ENCODE measurements around the gene PAX3.
A peak's percentile ranks its signal among the peaks of the same experiment; 100 is the strongest.

PAX3 gene

GRCh38 chr2:222310747-222311318 is 12.0 kb upstream of the PAX3 start:
- Histone ChIP-seq H3K9me3 (ENCODE audit: control insufficient read depth in 1 of 2, low read length in 2 of 2) (no peaks in the 10 kb centered on the region), H3K4me1 (ENCODE audit: control insufficient read depth in 1 of 2, insufficient read depth in 2 of 2, low read length in 2 of 2) (peaks cover 10 to 14% of the 10 kb centered on the region in 2 donors), H3K27me3 (ENCODE audit: control insufficient read depth in 1 of 2, insufficient read depth in 2 of 2, low read length in 2 of 2) (peaks cover 90 to 100% of the 10 kb centered on the region in 2 donors), H3K9ac (ENCODE audit: low read depth in 1 of 2, low read length in 2 of 2) (no peak overlapping the region), H3K27ac (ENCODE audit: low read depth, low read length) (no peak overlapping the region), H3K4me3 (ENCODE audit: low read depth in 1 of 2, low read length in 2 of 2) (no peak overlapping the region), H3K36me3 (ENCODE audit: control insufficient read depth in 1 of 2, insufficient read depth in 2 of 2, low read length in 2 of 2) (no peaks in the 10 kb centered on the region)

GRCh38 chr2:222309766-222310165 is 11.0 kb upstream of the PAX3 start:
- Histone ChIP-seq H3K36me3 (ENCODE audit: control insufficient read depth in 1 of 2, insufficient read depth in 2 of 2, low read length in 2 of 2) (no peaks in the 10 kb centered on the region), H3K27me3 (ENCODE audit: control insufficient read depth in 1 of 2, insufficient read depth in 2 of 2, low read length in 2 of 2) (peaks cover 87 to 100% of the 10 kb centered on the region in 2 donors), H3K27ac (ENCODE audit: low read depth, low read length) (no peak overlapping the region)

GRCh38 chr2:222309361-222309760 is 10.6 kb upstream of the PAX3 start:
- peaks cover 87 to 100% of the 10 kb centered on the region in 2 donors for H3K27me3 ChIP-seq (ENCODE audit: control insufficient read depth in 1 of 2, insufficient read depth in 2 of 2, low read length in 2 of 2)
- no peak overlapping the region for H3K4me3 ChIP-seq (ENCODE audit: low read depth in 1 of 2, low read length in 2 of 2)
- no peak overlapping the region for H3K9ac ChIP-seq (ENCODE audit: low read depth in 1 of 2, low read length in 2 of 2)
- no peaks in the 10 kb centered on the region for H3K9me3 ChIP-seq (ENCODE audit: control insufficient read depth in 1 of 2, low read length in 2 of 2)
- no peaks in the 10 kb centered on the region for H3K36me3 ChIP-seq (ENCODE audit: control insufficient read depth in 1 of 2, insufficient read depth in 2 of 2, low read length in 2 of 2)
- peaks cover 16 to 25% of the 10 kb centered on the region in 2 donors for H3K4me1 ChIP-seq (ENCODE audit: control insufficient read depth in 1 of 2, insufficient read depth in 2 of 2, low read length in 2 of 2)
- no peak overlapping the region for H3K27ac ChIP-seq (ENCODE audit: low read depth, low read length)

More at GRCh38 chr2:222309766-222310165, 11.0 kb upstream of the PAX3 start:
- Histone ChIP-seq H3K4me3 (ENCODE audit: low read depth in 1 of 2, low read length in 2 of 2) (no peak overlapping the region), H3K9ac (ENCODE audit: low read depth in 1 of 2, low read length in 2 of 2) (no peak overlapping the region), H3K4me1 (ENCODE audit: control insufficient read depth in 1 of 2, insufficient read depth in 2 of 2, low read length in 2 of 2) (peaks cover 16 to 23% of the 10 kb centered on the region in 2 donors), H3K9me3 (ENCODE audit: control insufficient read depth in 1 of 2, low read length in 2 of 2) (no peaks in the 10 kb centered on the region)

GRCh38 chr2:222307978-222308730 is 9.4 kb upstream of the PAX3 start:
- H3K9ac ChIP-seq (ENCODE audit: low read depth in 1 of 2, low read length in 2 of 2): no peak overlapping the region
- no peak overlapping the region for H3K4me3 ChIP-seq (ENCODE audit: low read depth in 1 of 2, low read length in 2 of 2)
- H3K27ac ChIP-seq (ENCODE audit: low read depth, low read length): no peak overlapping the region
- H3K4me1 ChIP-seq (ENCODE audit: control insufficient read depth in 1 of 2, insufficient read depth in 2 of 2, low read length in 2 of 2): peaks cover 16 to 25% of the 10 kb centered on the region in 2 donors
- H3K36me3 ChIP-seq (ENCODE audit: control insufficient read depth in 1 of 2, insufficient read depth in 2 of 2, low read length in 2 of 2): no peaks in the 10 kb centered on the region
- H3K9me3 ChIP-seq (ENCODE audit: control insufficient read depth in 1 of 2, low read length in 2 of 2): no peaks in the 10 kb centered on the region
- peaks cover 91 to 100% of the 10 kb centered on the region in 2 donors for H3K27me3 ChIP-seq (ENCODE audit: control insufficient read depth in 1 of 2, insufficient read depth in 2 of 2, low read length in 2 of 2)

GRCh38 chr2:222307143-222307756 is 8.5 kb upstream of the PAX3 start:
- no peaks in the 10 kb centered on the region for H3K9me3 ChIP-seq (ENCODE audit: control insufficient read depth in 1 of 2, low read length in 2 of 2)
- peaks cover 91 to 100% of the 10 kb centered on the region in 2 donors for H3K27me3 ChIP-seq (ENCODE audit: control insufficient read depth in 1 of 2, insufficient read depth in 2 of 2, low read length in 2 of 2)
- peaks cover 16 to 25% of the 10 kb centered on the region in 2 donors for H3K4me1 ChIP-seq (ENCODE audit: control insufficient read depth in 1 of 2, insufficient read depth in 2 of 2, low read length in 2 of 2)
- no peaks in the 10 kb centered on the region for H3K36me3 ChIP-seq (ENCODE audit: control insufficient read depth in 1 of 2, insufficient read depth in 2 of 2, low read length in 2 of 2)
- H3K27ac ChIP-seq (ENCODE audit: low read depth, low read length): no peak overlapping the region
- H3K9ac ChIP-seq (ENCODE audit: low read depth in 1 of 2, low read length in 2 of 2): no peak overlapping the region
- H3K4me3 ChIP-seq (ENCODE audit: low read depth in 1 of 2, low read length in 2 of 2): peak overlapping the region; percentile 46 to 64

GRCh38 chr2:222306393-222307142 is 7.8 kb upstream of the PAX3 start:
- peaks cover 91 to 100% of the 10 kb centered on the region in 2 donors for H3K27me3 ChIP-seq (ENCODE audit: control insufficient read depth in 1 of 2, insufficient read depth in 2 of 2, low read length in 2 of 2)
- H3K4me1 ChIP-seq (ENCODE audit: control insufficient read depth in 1 of 2, insufficient read depth in 2 of 2, low read length in 2 of 2): peaks cover 16 to 25% of the 10 kb centered on the region in 2 donors
- H3K9ac ChIP-seq (ENCODE audit: low read depth in 1 of 2, low read length in 2 of 2): no peak overlapping the region
- H3K4me3 ChIP-seq (ENCODE audit: low read depth in 1 of 2, low read length in 2 of 2): peak overlapping the region; percentile 64 to 71
- H3K27ac ChIP-seq (ENCODE audit: low read depth, low read length): no peak overlapping the region
- no peaks in the 10 kb centered on the region for H3K36me3 ChIP-seq (ENCODE audit: control insufficient read depth in 1 of 2, insufficient read depth in 2 of 2, low read length in 2 of 2)
- H3K9me3 ChIP-seq (ENCODE audit: control insufficient read depth in 1 of 2, low read length in 2 of 2): no peaks in the 10 kb centered on the region

- H3K9ac ChIP-seq (ENCODE audit: low read depth in 1 of 2, low read length in 2 of 2): no peak overlapping the region
- no peaks in the 10 kb centered on the region for H3K36me3 ChIP-seq (ENCODE audit: control insufficient read depth in 1 of 2, insufficient read depth in 2 of 2, low read length in 2 of 2)
- H3K27me3 ChIP-seq (ENCODE audit: control insufficient read depth in 1 of 2, insufficient read depth in 2 of 2, low read length in 2 of 2): peaks cover 91 to 100% of the 10 kb centered on the region in 2 donors
- no peaks in the 10 kb centered on the region for H3K9me3 ChIP-seq (ENCODE audit: control insufficient read depth in 1 of 2, low read length in 2 of 2)
- H3K4me1 ChIP-seq (ENCODE audit: control insufficient read depth in 1 of 2, insufficient read depth in 2 of 2, low read length in 2 of 2): peaks cover 16 to 25% of the 10 kb centered on the region in 2 donors
- peak overlapping the region; percentile 64 to 71 for H3K4me3 ChIP-seq (ENCODE audit: low read depth in 1 of 2, low read length in 2 of 2)
- no peak overlapping the region for H3K27ac ChIP-seq (ENCODE audit: low read depth, low read length)
Measured at GRCh38 chr2:222305516-222306392, 7.0 kb upstream of the PAX3 start.

GRCh38 chr2:222304737-222305515 is 6.1 kb upstream of the PAX3 start:
- Histone ChIP-seq H3K9me3 (ENCODE audit: control insufficient read depth in 1 of 2, low read length in 2 of 2) (no peaks in the 10 kb centered on the region), H3K36me3 (ENCODE audit: control insufficient read depth in 1 of 2, insufficient read depth in 2 of 2, low read length in 2 of 2) (no peaks in the 10 kb centered on the region), H3K4me1 (ENCODE audit: control insufficient read depth in 1 of 2, insufficient read depth in 2 of 2, low read length in 2 of 2) (peaks cover 16 to 25% of the 10 kb centered on the region in 2 donors), H3K9ac (ENCODE audit: low read depth in 1 of 2, low read length in 2 of 2) (no peak overlapping the region), H3K27me3 (ENCODE audit: control insufficient read depth in 1 of 2, insufficient read depth in 2 of 2, low read length in 2 of 2) (peaks cover 91 to 100% of the 10 kb centered on the region in 2 donors), H3K27ac (ENCODE audit: low read depth, low read length) (no peak overlapping the region), H3K4me3 (ENCODE audit: low read depth in 1 of 2, low read length in 2 of 2) (peak overlapping the region; percentile 64 to 71)

Measured in duodenal mucosa (tissue), 2 donors.